Karpas-422 (cell line): ENCODE results near the gene DIABLO. TPM values are rescaled to one million over a fixed set of nuclear protein-coding genes. Genes with fewer than 3 reads are reported as not detected.

Experiments
- DNase-seq: peaks from one replicate; pipeline ENCODE4 v3.0.0-alpha.2; 2015
- H2AFZ ChIP-seq: fragments of 200-600 bp; sonication (generic); 2 replicates; pipeline ENCODE4 v1.6.1; 2014; ENCODE audit warnings: antibody characterized with exemption, low read length, mixed read lengths
- H3K27ac ChIP-seq: fragments of 200-600 bp; sonication (generic); 2 replicates; pipeline ENCODE4 v1.5.1; 2014; ENCODE audit warnings: mild to moderate bottlenecking, low read length, moderate library complexity
- H3K27me3 ChIP-seq: fragments of 200-600 bp; sonication (generic); 2 replicates; pipeline ENCODE4 v1.6.1; 2014; ENCODE audit warnings: low read length, mixed read lengths
- H3K36me3 ChIP-seq: fragments of 200-600 bp; sonication (generic); 2 replicates; pipeline ENCODE4 v1.6.1; 2014; ENCODE audit warnings: low read length, mixed read lengths; ENCODE audit not compliant: insufficient read depth
- H3K4me1 ChIP-seq: fragments of 200-600 bp; sonication (generic); 2 replicates; pipeline ENCODE4 v1.6.1; 2014; ENCODE audit warnings: mild to moderate bottlenecking, low read length, mixed read lengths
- H3K4me2 ChIP-seq: fragments of 200-600 bp; sonication (generic); 2 replicates; pipeline ENCODE4 v1.6.1; 2014; ENCODE audit warnings: low read length, low read depth, mild to moderate bottlenecking; ENCODE audit not compliant: poor library complexity, severe bottlenecking
- H3K4me3 ChIP-seq: fragments of 200-600 bp; sonication (generic); 2 replicates; pipeline ENCODE4 v1.5.1; 2014; ENCODE audit warnings: mild to moderate bottlenecking, antibody characterized with exemption, low read length, mixed read lengths
- H3K79me2 ChIP-seq: fragments of 200-600 bp; sonication (generic); 2 replicates; pipeline ENCODE4 v1.6.1; 2014; ENCODE audit warnings: mild to moderate bottlenecking, low read length, mixed read lengths
- H3K9ac ChIP-seq: fragments of 200-600 bp; sonication (generic); 2 replicates; pipeline ENCODE4 v1.6.0; 2014; ENCODE audit warnings: low read length
- H3K9me2 ChIP-seq: fragments of 200-600 bp; sonication (generic), shearing (Covaris generic); replicated peaks from 2 replicates; pipeline ENCODE4 v1.6.0; 2014; ENCODE audit warnings: mild to moderate bottlenecking, low read length, moderate library complexity; ENCODE audit not compliant: insufficient read depth
- H3K9me3 ChIP-seq: fragments of 300-700, 200-600 bp; sonication (generic); 2 replicates; pipeline ENCODE4 v1.6.1; 2014; ENCODE audit warnings: low read length, mixed read lengths
- H4K20me1 ChIP-seq: fragments of 200-600 bp; sonication (generic); 2 replicates; pipeline ENCODE4 v1.6.1; 2014; ENCODE audit warnings: mild to moderate bottlenecking, antibody characterized with exemption, low read length, low read depth; ENCODE audit not compliant: insufficient read depth
- small RNA-seq: library from RNA; depleted of rRNA; stranded (forward); fragments of <200 nt; gene quantifications from one replicate; pipeline ENCODE3, GENCODE V24; 2014
- total RNA-seq: library from RNA; depleted of rRNA; stranded (reverse); fragments of >200 nt; shearing (Covaris generic); gene quantifications from 2 replicates; pipeline ENCODE4 v1.2.3, GENCODE V29; 2014; ENCODE audit warnings: low replicate concordance; rRNA removed

DIABLO gene
- total RNA-seq, 1 experiment from 2014 or later: 45.8 TPM

- Histone ChIP-seq H2AFZ (no peak overlapping the region), H3K4me3 (no peak overlapping the region), H3K4me1 (no peaks in the 10 kb centered on the region), H3K27me3 (no peaks in the 10 kb centered on the region), H4K20me1 (no peaks in the 10 kb centered on the region), H3K4me2 (no peak overlapping the region), H3K79me2 (no peaks in the 10 kb centered on the region), H3K36me3 (no peaks in the 10 kb centered on the region), H3K9me3 (no peaks in the 10 kb centered on the region), H3K27ac (no peak overlapping the region), H3K9me2 (no peaks in the 10 kb centered on the region), H3K9ac (no peak overlapping the region)
- DNase-seq: no peak
Observed at GRCh38 chr12:122166422-122167349, 59.2 kb downstream of the DIABLO start.

- Histone ChIP-seq H2AFZ (no peak overlapping the region), H3K4me3 (no peak overlapping the region), H3K27ac (no peak overlapping the region), H4K20me1 (no peaks in the 10 kb centered on the region), H3K9ac (no peak overlapping the region), H3K36me3 (no peaks in the 10 kb centered on the region), H3K79me2 (no peaks in the 10 kb centered on the region), H3K9me2 (no peaks in the 10 kb centered on the region), H3K9me3 (no peaks in the 10 kb centered on the region), H3K4me1 (no peaks in the 10 kb centered on the region), H3K4me2 (no peak overlapping the region), H3K27me3 (no peaks in the 10 kb centered on the region)
- no peak for DNase-seq
Observed at GRCh38 chr12:122162976-122163375, 62.9 kb downstream of the DIABLO start.

GRCh38 chr12:122161682-122162081 lies 64.2 kb downstream of the DIABLO start:
- Histone ChIP-seq H3K27ac (no peak overlapping the region), H3K9ac (no peak overlapping the region), H3K79me2 (no peaks in the 10 kb centered on the region), H3K4me1 (no peaks in the 10 kb centered on the region), H4K20me1 (no peaks in the 10 kb centered on the region), H3K36me3 (no peaks in the 10 kb centered on the region), H3K4me2 (no peak overlapping the region), H3K27me3 (no peaks in the 10 kb centered on the region), H3K9me2 (no peaks in the 10 kb centered on the region), H3K9me3 (no peaks in the 10 kb centered on the region), H3K4me3 (no peak overlapping the region), H2AFZ (no peak overlapping the region)
- no peak for DNase-seq

- Histone ChIP-seq H3K9me3 (no peaks in the 10 kb centered on the region), H3K4me3 (no peak overlapping the region), H3K9ac (no peak overlapping the region), H3K4me1 (no peaks in the 10 kb centered on the region), H3K4me2 (no peak overlapping the region), H4K20me1 (no peaks in the 10 kb centered on the region), H3K27me3 (no peaks in the 10 kb centered on the region), H3K79me2 (no peaks in the 10 kb centered on the region), H3K36me3 (no peaks in the 10 kb centered on the region), H2AFZ (no peak overlapping the region), H3K27ac (no peak overlapping the region), H3K9me2 (no peaks in the 10 kb centered on the region)
- DNase-seq: no peak
Observed at GRCh38 chr12:122160761-122161160, 65.1 kb downstream of the DIABLO start.

- H3K4me2 ChIP-seq: no peak overlapping the region
- no peak overlapping the region for H3K9ac ChIP-seq
- H3K9me3 ChIP-seq: no peaks in the 10 kb centered on the region
- no peaks in the 10 kb centered on the region for H3K27me3 ChIP-seq
- H3K36me3 ChIP-seq: no peaks in the 10 kb centered on the region
- H3K79me2 ChIP-seq: no peaks in the 10 kb centered on the region
- no peaks in the 10 kb centered on the region for H3K4me1 ChIP-seq
- DNase-seq: no peak
- H2AFZ ChIP-seq: no peak overlapping the region
- H3K27ac ChIP-seq: no peak overlapping the region
- no peaks in the 10 kb centered on the region for H3K9me2 ChIP-seq
- H4K20me1 ChIP-seq: no peaks in the 10 kb centered on the region
- no peak overlapping the region for H3K4me3 ChIP-seq
Observed at GRCh38 chr12:122159882-122160281, 66.0 kb downstream of the DIABLO start.

GRCh38 chr12:122158700-122159285 lies 67.1 kb downstream of the DIABLO start:
- Histone ChIP-seq H3K4me1 (no peaks in the 10 kb centered on the region), H3K4me2 (no peak overlapping the region), H3K4me3 (no peak overlapping the region), H3K9ac (no peak overlapping the region), H2AFZ (no peak overlapping the region), H3K9me2 (no peaks in the 10 kb centered on the region), H3K27ac (no peak overlapping the region), H3K27me3 (no peaks in the 10 kb centered on the region), H4K20me1 (no peaks in the 10 kb centered on the region), H3K9me3 (no peaks in the 10 kb centered on the region), H3K79me2 (no peaks in the 10 kb centered on the region), H3K36me3 (no peaks in the 10 kb centered on the region)
- DNase-seq: no peak

Small RNA genes lying within 50 kb of the gene (small RNA-seq; reads per million reads assigned to genes)
- 0.87 reads per million, percentile 25 among the genes with 10 or more reads in this experiment for gene DIABLO

Other genes starting within 250 kb of the DIABLO start
- gene BCL7A, start 204.2 kb downstream of the DIABLO start, total RNA-seq: 67.2 and 75.5 TPM in 2 replicates
- 13.8 and 14.8 TPM in 2 replicates for gene MLXIP, start 147.3 kb downstream of the DIABLO start, total RNA-seq
- not detected in 2 replicates for gene IL31, start 51.8 kb downstream of the DIABLO start, total RNA-seq
- not detected in 2 replicates for gene LRRC43, start 42.9 kb downstream of the DIABLO start, total RNA-seq
- 0.07 and 0.83 TPM in 2 replicates for gene B3GNT4, start 22.3 kb downstream of the DIABLO start, total RNA-seq
- 13.7 and 20.3 TPM in 2 replicates for gene VPS33A, start 40.4 kb upstream of the DIABLO start, total RNA-seq
- gene CLIP1, start 196.6 kb upstream of the DIABLO start, total RNA-seq: 16.0 and 18.0 TPM in 2 replicates